Lower leg skin (tissue), 3 donors: Measurements from ENCODE around the gene CTSL.
A peak's percentile ranks its signal among the peaks of the same experiment; 100 is the strongest.

Source experiments
- CTCF ChIP-seq, 3 donors: fragments of 450-650 bp; IDR thresholded peaks; one replicate each; pipeline ENCODE4 v1.5.1; 2016; ENCODE audit warnings: antibody characterized with exemption in 3 of 3, mild to moderate bottlenecking in 3 of 3, moderate library complexity in 2 of 3
- POLR2A ChIP-seq, 2 donors: fragments of 450-650 bp; IDR thresholded peaks; one replicate each; pipeline ENCODE4 v1.6.1; 2016 to 2017; ENCODE audit warnings: antibody characterized with exemption in 2 of 2, mild to moderate bottlenecking in 1 of 2, moderate library complexity in 1 of 2

- TF ChIP-seq CTCF (IDR thresholded peaks at IDR 0.05) (no peak), POLR2A (IDR thresholded peaks at IDR 0.05) (peak in 1 of 2 donors; percentile 26)
These were observed at the start of gene CTSL for GRCh38 chr9:87725900-87726709.
